ENCODE measurements around the gene PRKAG2.
"Not testable (repeated sequence)": the region's sequence is repeated elsewhere in the genome, so short reads cannot be mapped to it uniquely, and the experiment has no call there.

Gene PRKAG2

GRCh38 chr7:151833213-151833651 lies 43.7 kb downstream of the PRKAG2 start:
- DNase-seq (ENCODE audit: low read depth) = no peak

DNA sequence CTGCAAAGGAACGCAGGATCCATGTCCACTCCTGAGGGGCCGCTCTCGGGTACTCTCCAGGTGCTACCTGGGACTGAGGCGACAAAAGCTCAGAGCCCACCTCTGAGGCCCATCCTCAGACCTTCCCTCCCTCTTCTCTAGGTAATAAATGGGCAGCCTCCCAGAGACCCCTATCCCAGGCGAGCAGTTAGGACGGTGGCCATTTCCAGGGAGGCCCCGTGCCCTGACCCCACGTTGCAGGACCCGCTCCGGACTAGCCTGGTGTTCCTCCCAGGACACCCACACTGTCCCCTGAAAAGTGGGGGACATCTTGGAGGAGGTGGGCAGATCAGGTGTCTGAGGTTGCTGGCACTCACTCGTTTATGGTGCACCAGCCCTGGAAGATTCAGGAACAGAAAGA lies 44.3 kb downstream of the PRKAG2 start:
- DNase-seq (ENCODE audit: low read depth) = no peak

- DNase-seq (ENCODE audit: low read depth) = no peak
These were observed 44.8 kb downstream of the PRKAG2 start for GRCh38 chr7:151832138-151832537.

DNA sequence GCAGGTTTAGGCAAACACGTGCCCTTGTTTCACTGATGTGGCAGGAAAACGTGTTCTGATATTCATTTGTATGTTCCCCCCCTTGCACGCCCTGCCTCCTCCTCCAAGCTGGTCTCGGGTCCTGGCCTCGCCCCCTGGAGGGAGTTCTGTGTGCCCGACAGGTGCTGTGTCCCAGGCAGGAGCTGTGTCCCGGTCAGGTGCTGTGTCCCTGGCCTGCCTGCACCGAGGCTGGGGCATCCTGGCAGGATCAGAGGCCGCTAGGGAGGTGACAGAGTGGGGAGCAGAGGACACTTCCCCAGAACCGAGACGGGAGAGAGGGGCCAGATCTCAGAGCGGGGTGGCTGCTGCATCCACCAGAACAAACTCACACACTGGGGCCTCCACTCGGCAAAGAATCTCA lies 45.3 kb downstream of the PRKAG2 start:
- DNase-seq (ENCODE audit: low read depth) = no peak

DNA sequence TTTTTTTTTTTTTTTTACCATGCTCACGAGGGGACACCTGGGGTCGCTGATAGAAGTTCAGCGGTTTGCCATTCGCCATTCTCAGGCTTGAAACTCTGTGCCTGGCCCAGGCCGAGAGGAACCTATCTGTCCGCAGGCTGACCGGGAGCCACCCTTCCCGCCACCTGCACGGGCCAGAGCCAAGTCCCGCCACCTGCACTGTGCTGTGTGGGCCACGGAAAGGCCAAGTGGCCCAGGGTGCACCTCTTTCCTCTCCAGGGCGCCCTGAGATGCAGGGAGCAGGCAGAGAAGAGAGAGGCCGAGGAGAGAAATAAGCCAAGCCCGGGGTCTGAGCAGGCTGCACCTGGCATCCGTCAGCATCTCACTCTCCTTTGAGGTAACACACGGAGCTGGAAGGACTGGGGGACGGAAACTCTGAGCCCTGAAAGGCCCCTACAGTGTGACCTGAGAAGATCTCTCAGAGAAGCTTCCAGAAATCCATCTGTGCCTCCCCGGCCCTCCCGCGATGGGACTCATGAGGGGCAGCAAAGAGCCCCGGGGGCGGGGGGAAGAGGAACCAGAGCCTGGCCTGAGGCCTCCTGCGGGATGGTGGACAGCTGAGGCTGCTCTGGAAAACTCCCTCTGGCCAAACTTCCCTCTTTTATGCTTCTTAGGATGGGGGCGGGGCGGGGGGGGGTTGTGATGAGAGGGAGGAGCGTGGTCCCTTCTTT lies 46.6 kb downstream of the PRKAG2 start:
- DNase-seq (ENCODE audit: low read depth) = no peak

- no peak for DNase-seq (ENCODE audit: low read depth)
These were observed 47.2 kb downstream of the PRKAG2 start for GRCh38 chr7:151829707-151830106.

- no peak for DNase-seq (ENCODE audit: low read depth)
These were observed 49.3 kb downstream of the PRKAG2 start for GRCh38 chr7:151827620-151828019.

DNA sequence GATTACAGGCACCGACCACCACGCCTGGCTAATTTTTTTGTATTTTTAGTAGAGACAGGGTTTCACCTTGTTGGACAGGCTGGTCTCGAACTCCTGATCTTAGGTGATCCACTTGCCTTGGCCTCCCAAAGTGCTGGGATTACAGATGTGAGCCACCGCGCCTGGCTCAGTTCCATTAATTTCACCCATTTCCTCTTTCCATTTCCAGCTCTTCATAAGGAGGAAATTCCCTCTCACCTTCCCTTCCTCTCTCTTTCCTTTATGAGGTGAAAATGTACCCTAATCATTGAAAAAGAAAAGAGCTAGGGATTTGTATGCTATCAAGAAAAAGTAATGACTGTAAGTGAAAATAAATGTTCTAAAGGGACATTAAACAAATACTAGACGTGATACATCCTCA lies 50.6 kb downstream of the PRKAG2 start:
- DNase-seq (ENCODE audit: low read depth) = not testable (repeated sequence)

DNA sequence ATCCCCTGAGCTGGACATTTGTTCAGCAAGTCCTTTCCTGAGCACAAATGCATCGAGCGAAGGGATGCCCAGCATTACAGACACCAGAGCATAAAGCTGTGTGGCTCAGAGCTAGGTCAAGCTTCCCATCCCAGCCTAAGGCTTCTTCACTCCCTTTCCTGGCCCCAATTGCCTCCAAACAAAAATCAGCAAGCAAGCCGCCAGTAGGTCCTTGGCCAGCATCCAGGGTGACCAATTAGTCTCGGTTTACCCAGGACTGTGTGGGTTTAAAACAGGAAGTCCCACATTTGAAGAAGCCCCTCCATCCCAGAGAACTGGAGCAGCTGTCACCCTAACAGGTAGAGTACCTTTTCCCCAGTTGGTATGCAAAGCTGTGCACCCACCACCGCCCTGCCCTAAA lies 51.2 kb downstream of the PRKAG2 start:
- no peak for DNase-seq (ENCODE audit: low read depth)

GRCh38 chr7:151824373-151824933 lies 52.5 kb downstream of the PRKAG2 start:
- DNase-seq (ENCODE audit: low read depth) = no peak

DNA sequence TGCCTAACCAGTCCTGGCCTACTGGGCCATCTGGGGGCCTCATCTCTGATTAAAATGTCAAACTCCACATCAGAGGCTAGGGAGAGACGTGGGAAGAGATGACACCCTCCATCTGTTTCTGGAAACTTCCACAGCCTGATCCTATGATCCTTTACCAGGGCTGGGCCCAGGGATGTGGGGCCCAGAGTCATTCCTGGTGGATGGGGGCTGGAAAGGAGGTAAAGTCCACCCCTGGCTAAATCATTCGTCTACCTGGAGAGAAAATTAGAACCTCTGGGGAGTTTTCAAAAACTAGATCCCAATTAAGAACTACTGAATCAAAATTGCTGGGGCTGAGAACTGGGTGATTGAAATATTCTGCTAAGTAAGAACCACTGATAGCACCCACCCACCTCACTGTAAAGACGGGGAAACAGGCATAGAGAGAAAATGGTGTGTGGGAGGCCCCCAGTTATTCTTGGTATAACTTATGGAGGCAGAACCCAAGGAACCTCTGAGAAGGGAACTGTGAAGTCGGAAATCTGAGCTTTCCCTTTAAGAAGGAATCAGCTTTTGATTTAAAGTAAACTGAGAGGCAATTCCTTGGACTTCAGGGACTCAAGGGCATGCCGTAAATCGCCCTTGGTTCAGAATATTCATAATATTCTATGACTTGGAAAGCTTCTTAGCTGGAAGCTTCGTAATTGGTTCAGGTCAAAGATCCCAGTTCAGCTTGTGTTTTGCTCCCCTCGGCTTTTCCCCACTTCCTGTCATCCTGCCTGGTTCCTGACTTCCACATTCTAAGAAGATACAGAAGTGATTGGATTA lies 53.1 kb downstream of the PRKAG2 start:
- DNase-seq (ENCODE audit: low read depth) = no peak

GRCh38 chr7:151822541-151823181 lies 54.3 kb downstream of the PRKAG2 start:
- DNase-seq (ENCODE audit: low read depth) = no peak

DNA sequence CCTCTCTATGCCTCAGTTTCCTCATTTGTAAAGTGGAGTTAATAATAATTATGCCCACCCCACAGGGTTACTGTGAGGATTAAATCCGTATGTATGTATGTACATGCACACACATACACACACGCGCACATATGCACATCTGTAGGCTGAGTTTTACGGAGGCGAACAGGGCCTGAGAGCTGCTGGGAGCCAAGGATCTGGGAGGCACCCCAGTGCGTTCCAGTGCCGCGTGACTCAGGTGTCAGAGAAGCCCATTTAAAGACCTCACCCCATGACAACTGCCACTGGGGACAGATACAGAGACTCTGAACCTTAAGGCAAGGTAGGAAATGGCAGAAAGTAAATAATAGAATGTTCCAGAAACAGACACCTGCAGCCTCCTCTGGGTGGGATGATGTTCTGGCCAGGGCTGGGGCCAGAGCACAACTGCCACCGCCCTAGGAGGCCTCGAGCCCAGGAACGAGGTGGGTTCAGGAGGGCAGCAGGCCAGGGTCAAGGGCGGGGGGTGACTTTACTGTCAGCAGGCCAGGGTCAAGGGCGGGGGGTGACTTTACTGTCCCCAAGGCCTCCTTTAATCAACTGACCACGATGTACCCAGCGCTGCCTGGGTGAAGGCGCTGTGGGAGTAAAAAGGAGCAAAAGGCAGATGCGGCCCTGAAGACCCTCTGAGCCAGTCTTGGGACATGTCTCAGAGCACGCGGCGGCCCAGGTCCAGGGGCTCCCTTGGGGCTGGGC lies 54.9 kb downstream of the PRKAG2 start:
- no peak for DNase-seq (ENCODE audit: low read depth)

GRCh38 chr7:151821226-151821625 lies 55.7 kb downstream of the PRKAG2 start:
- DNase-seq (ENCODE audit: low read depth) = no peak

GRCh38 chr7:151820491-151821105 lies 56.3 kb downstream of the PRKAG2 start:
- DNase-seq (ENCODE audit: low read depth) = no peak

GRCh38 chr7:151819866-151820265 lies 57.0 kb downstream of the PRKAG2 start:
- no peak for DNase-seq (ENCODE audit: low read depth)

DNA sequence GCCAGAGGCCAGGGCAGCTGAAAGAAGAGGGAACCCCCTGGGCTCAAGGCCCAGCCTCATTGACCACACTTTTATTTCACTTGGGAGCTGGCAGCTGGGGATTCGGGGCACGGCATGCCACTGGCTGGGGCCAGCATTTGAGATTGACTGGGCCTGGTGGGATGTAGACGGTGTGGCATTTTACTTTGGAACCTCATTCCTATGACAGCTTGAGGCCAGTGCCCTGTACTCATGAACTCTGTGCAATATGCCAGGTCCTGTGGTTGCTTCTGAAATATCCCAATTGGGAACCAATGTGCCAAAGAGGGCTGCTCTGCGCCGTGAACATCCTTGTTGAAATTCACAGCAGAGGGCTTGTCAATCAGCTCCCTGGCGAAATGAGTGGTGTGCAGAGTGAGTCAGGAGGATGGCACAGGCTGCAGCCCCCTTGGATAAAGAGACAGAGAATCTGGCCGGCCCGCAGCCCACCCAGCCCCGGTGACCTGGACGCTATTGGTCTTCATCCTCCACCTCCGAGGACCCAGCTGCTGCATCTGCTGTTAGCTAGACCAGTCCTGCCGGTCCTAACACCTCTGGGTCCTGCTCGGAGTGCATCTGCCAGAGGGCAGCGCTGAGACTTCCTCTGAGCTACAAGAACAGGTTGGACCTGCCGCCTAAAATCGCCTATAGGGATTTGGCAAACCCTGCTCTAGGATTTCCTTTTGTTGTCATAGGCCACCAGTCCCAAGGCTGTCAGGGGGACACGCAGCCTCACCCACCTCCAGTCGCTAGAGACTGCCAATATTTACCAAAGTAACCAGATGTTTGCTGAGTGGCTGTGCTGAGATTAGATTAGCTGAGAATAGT lies 58.0 kb downstream of the PRKAG2 start:
- DNase-seq (ENCODE audit: low read depth) = no peak

- no peak for DNase-seq (ENCODE audit: low read depth)
These were observed 58.8 kb downstream of the PRKAG2 start for GRCh38 chr7:151817981-151818673.

DNA sequence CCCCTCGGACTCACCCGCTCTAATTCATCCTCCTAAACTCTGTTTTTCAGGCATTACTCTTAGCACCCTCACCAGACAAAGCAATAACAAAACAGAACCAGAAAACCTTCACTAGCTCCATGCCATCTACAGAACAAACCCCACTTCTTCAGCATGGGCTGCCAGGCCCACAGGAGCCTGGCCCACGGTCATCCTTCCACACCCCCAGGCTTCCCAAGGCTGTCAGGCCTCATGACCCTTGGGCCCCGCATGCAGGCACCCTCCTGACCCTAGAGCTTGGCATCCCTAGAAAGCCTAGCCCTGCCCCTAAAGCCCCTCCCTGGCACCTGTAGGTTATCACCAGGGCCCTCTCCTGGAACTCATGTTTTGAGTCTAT lies 59.6 kb downstream of the PRKAG2 start:
- no peak for DNase-seq (ENCODE audit: low read depth)
